ENCODE results near the gene XPO5.
"Not testable (repeated sequence)": the region's sequence is repeated elsewhere in the genome, so short reads cannot be mapped to it uniquely, and the experiment has no call there.

The XPO5 gene

GRCh38 chr6:43504756-43505593 is 70.9 kb downstream of the XPO5 start:
- in situ Hi-C loops (cut with MboI; ENCODE audit: low pct_unique_long_range_greater_than_20kb, low sequenced_read_pairs): loop anchor here (10.0 kb wide), 1 partner anchor 250 kb away; no protein-coding TSS in a partner anchor
- DNase-seq: no peak

GRCh38 chr6:43503443-43503842 is 72.4 kb downstream of the XPO5 start:
- in situ Hi-C loops (cut with MboI; ENCODE audit: low pct_unique_long_range_greater_than_20kb, low sequenced_read_pairs): loop anchor here (10.0 kb wide), 1 partner anchor 249 kb away; no protein-coding TSS in a partner anchor
- no peak for DNase-seq

GRCh38 chr6:43502666-43503065 is 73.2 kb downstream of the XPO5 start:
- DNase-seq: no peak
- in situ Hi-C loops (cut with MboI; ENCODE audit: low pct_unique_long_range_greater_than_20kb, low sequenced_read_pairs): loop anchor here (10.0 kb wide), 1 partner anchor 248 kb away; no protein-coding TSS in a partner anchor

GRCh38 chr6:43500921-43501320 is 74.9 kb downstream of the XPO5 start:
- in situ Hi-C loops (cut with MboI; ENCODE audit: low pct_unique_long_range_greater_than_20kb, low sequenced_read_pairs): loop anchor here (10.0 kb wide), 1 partner anchor 246 kb away; no protein-coding TSS in a partner anchor
- DNase-seq: no peak

- no peak for DNase-seq
- in situ Hi-C loops (cut with MboI; ENCODE audit: low pct_unique_long_range_greater_than_20kb, low sequenced_read_pairs): no loop called here
Measured at GRCh38 chr6:43499028-43499815, 76.6 kb downstream of the XPO5 start.

GRCh38 chr6:43498291-43498690 is 77.5 kb downstream of the XPO5 start:
- in situ Hi-C loops (cut with MboI; ENCODE audit: low pct_unique_long_range_greater_than_20kb, low sequenced_read_pairs); DNase-seq: not testable (repeated sequence)

GRCh38 chr6:43497689-43498088 is 78.1 kb downstream of the XPO5 start:
- no peak for DNase-seq
- in situ Hi-C loops (cut with MboI; ENCODE audit: low pct_unique_long_range_greater_than_20kb, low sequenced_read_pairs): no loop called here

GRCh38 chr6:43497129-43497396 is 78.8 kb downstream of the XPO5 start:
- in situ Hi-C loops (cut with MboI; ENCODE audit: low pct_unique_long_range_greater_than_20kb, low sequenced_read_pairs): no loop called here
- no peak for DNase-seq

GRCh38 chr6:43496370-43497128 is 79.3 kb downstream of the XPO5 start:
- DNase-seq: no peak
- in situ Hi-C loops (cut with MboI; ENCODE audit: low pct_unique_long_range_greater_than_20kb, low sequenced_read_pairs): no loop called here

- no peak for DNase-seq
- in situ Hi-C loops (cut with MboI; ENCODE audit: low pct_unique_long_range_greater_than_20kb, low sequenced_read_pairs): no loop called here
Measured at GRCh38 chr6:43495409-43495941, 80.4 kb downstream of the XPO5 start.

- DNase-seq: no peak
- in situ Hi-C loops (cut with MboI; ENCODE audit: low pct_unique_long_range_greater_than_20kb, low sequenced_read_pairs): no loop called here
Measured at GRCh38 chr6:43494766-43495165, 81.1 kb downstream of the XPO5 start.

- DNase-seq: no peak
- in situ Hi-C loops (cut with MboI; ENCODE audit: low pct_unique_long_range_greater_than_20kb, low sequenced_read_pairs): no loop called here
Measured at GRCh38 chr6:43494321-43494720, 81.5 kb downstream of the XPO5 start.

GRCh38 chr6:43493833-43494232 is 82.0 kb downstream of the XPO5 start:
- no peak for DNase-seq
- in situ Hi-C loops (cut with MboI; ENCODE audit: low pct_unique_long_range_greater_than_20kb, low sequenced_read_pairs): no loop called here

GRCh38 chr6:43493230-43493629 is 82.6 kb downstream of the XPO5 start:
- in situ Hi-C loops (cut with MboI; ENCODE audit: low pct_unique_long_range_greater_than_20kb, low sequenced_read_pairs): no loop called here
- no peak for DNase-seq

GRCh38 chr6:43492673-43493072 is 83.2 kb downstream of the XPO5 start:
- no peak for DNase-seq
- in situ Hi-C loops (cut with MboI; ENCODE audit: low pct_unique_long_range_greater_than_20kb, low sequenced_read_pairs): no loop called here

GRCh38 chr6:43491750-43492661 is 83.8 kb downstream of the XPO5 start:
- DNase-seq: no peak
- in situ Hi-C loops (cut with MboI; ENCODE audit: low pct_unique_long_range_greater_than_20kb, low sequenced_read_pairs): no loop called here

- DNase-seq: no peak
- in situ Hi-C loops (cut with MboI; ENCODE audit: low pct_unique_long_range_greater_than_20kb, low sequenced_read_pairs): no loop called here
Measured at GRCh38 chr6:43490523-43490939, 85.3 kb downstream of the XPO5 start.

- in situ Hi-C loops (cut with MboI; ENCODE audit: low pct_unique_long_range_greater_than_20kb, low sequenced_read_pairs): no loop called here
- DNase-seq: no peak
Measured at GRCh38 chr6:43489277-43490072, 86.4 kb downstream of the XPO5 start.

Measured in KBM-7 (cell line).